ENCODE measurements around the gene CHRD. TPM values are rescaled to one million over a fixed set of nuclear protein-coding genes. Genes with fewer than 3 reads are reported as not detected.
A peak's percentile ranks its signal among the peaks of the same experiment; 100 is the strongest.

CHRD gene
- total RNA-seq, 1 experiment from 2014 or later = not detected

GRCh38 chr3:184336547-184337398, 43.1 kb upstream of the CHRD start:
- TSS peak; percentile 17 for BruUV-seq (replicated peaks)
- peak overlapping the region; percentile 13; the same call in 1 of the 2 replicates for H2AFZ ChIP-seq (ENCODE audit: low read length)
- DNase-seq = peak; percentile 48

GRCh38 chr3:184337399-184337714, 42.5 kb upstream of the CHRD start, which contains the start of gene FAM131A:
Gene FAM131A, plus strand, starts transcription at chr3:184337600. Its CDS starts 31 bp downstream, at chr3:184337631.
- BruUV-seq (replicated peaks) = no TSS peak
- DNase-seq (no peak), ATAC-seq (no peak)
- peaks cover 28% of the 10 kb centered on the region for H3K79me2 ChIP-seq (ENCODE audit: low read length)
- intact Hi-C loops (cut with micrococcal nuclease) = loop anchor here (2.0 kb wide), 1 partner anchor 25 kb away; no protein-coding TSS in a partner anchor
- TF ChIP-seq EZH2phosphoT487 (IDR thresholded peaks at IDR 0.05; ENCODE audit: borderline replicate concordance, low read length) = no peak
- no peak for TF ChIP-seq CTCF (conservative IDR thresholded peaks at IDR 0.05; ENCODE audit: low read depth, low read length)
- TF ChIP-seq EZH2 (IDR thresholded peaks at IDR 0.05; ENCODE audit: low read length, unreplicated experiment) = no peak
- POLR2A ChIA-PET (ENCODE audit: unreplicated experiment) = no interaction called here
- CTCF ChIA-PET = no interaction called here
- H3F3A ChIP-seq (ENCODE audit: low read length, unreplicated experiment) = peaks cover 24% of the 10 kb centered on the region
- H3K27ac ChIP-seq (ENCODE audit: low read length) = peak within 1 kb of the TSS; percentile 95
- peak within 1 kb of the TSS; percentile 89 for H3K9ac ChIP-seq (ENCODE audit: low read length)
- H3K4me1 ChIP-seq (ENCODE audit: insufficient read depth, low read length) = peaks cover 48% of the 10 kb centered on the region
- no peaks in the 10 kb centered on the region for H4K20me1 ChIP-seq (ENCODE audit: low read length)
- peak within 1 kb of the TSS; percentile 98 for H3K4me2 ChIP-seq (ENCODE audit: low read length)
- H3K9me3 ChIP-seq (ENCODE audit: low read length) = no peaks in the 10 kb centered on the region
- H3K27me3 ChIP-seq (ENCODE audit: low read length) = no peaks in the 10 kb centered on the region
- peak within 1 kb of the TSS; percentile 71 for H3K4me3 ChIP-seq (ENCODE audit: low read length)
- H3K9me2 ChIP-seq (replicated peaks; ENCODE audit: low read length) = no peaks in the 10 kb centered on the region
- peaks cover 22% of the 10 kb centered on the region; the same call in 1 of the 2 replicates for H3K36me3 ChIP-seq (ENCODE audit: low read depth, low read length)
- H2AFZ ChIP-seq (ENCODE audit: low read length) = peak within 1 kb of the TSS; percentile 13; the same call in 1 of the 2 replicates

More at GRCh38 chr3:184336547-184337398, 43.1 kb upstream of the CHRD start:
- TF ChIP-seq EZH2 (IDR thresholded peaks at IDR 0.05; ENCODE audit: low read length, unreplicated experiment) = no peak
- Histone ChIP-seq H3K9ac (ENCODE audit: low read length) (peak overlapping the region; percentile 89), H4K20me1 (ENCODE audit: low read length) (no peaks in the 10 kb centered on the region), H3K4me2 (ENCODE audit: low read length) (peak overlapping the region; percentile 98), H3K36me3 (ENCODE audit: low read depth, low read length) (peaks cover 26% of the 10 kb centered on the region), H3K27me3 (ENCODE audit: low read length) (no peaks in the 10 kb centered on the region), H3K4me1 (ENCODE audit: insufficient read depth, low read length) (peaks cover 54% of the 10 kb centered on the region), H3K4me3 (ENCODE audit: low read length) (peak overlapping the region; percentile 71), H3K9me3 (ENCODE audit: low read length) (no peaks in the 10 kb centered on the region), H3K79me2 (ENCODE audit: low read length) (peaks cover 34% of the 10 kb centered on the region), H3K9me2 (replicated peaks; ENCODE audit: low read length) (no peaks in the 10 kb centered on the region), H3F3A (ENCODE audit: low read length, unreplicated experiment) (peaks cover 28% of the 10 kb centered on the region), H3K27ac (ENCODE audit: low read length) (peak overlapping the region; percentile 95)
- ATAC-seq = no peak
- CTCF ChIA-PET = no interaction called here
- POLR2A ChIA-PET (ENCODE audit: unreplicated experiment) = no interaction called here
- intact Hi-C loops (cut with micrococcal nuclease) = loop anchor here (2.0 kb wide), 1 partner anchor 26 kb away; no protein-coding TSS in a partner anchor

- Histone ChIP-seq H3K4me2 (ENCODE audit: low read length) (no peak overlapping the region), H3K4me3 (ENCODE audit: low read length) (no peak overlapping the region), H3K27me3 (ENCODE audit: low read length) (no peaks in the 10 kb centered on the region), H3F3A (ENCODE audit: low read length, unreplicated experiment) (peaks cover 20% of the 10 kb centered on the region), H3K9me3 (ENCODE audit: low read length) (no peaks in the 10 kb centered on the region), H4K20me1 (ENCODE audit: low read length) (no peaks in the 10 kb centered on the region), H2AFZ (ENCODE audit: low read length) (no peak overlapping the region), H3K27ac (ENCODE audit: low read length) (no peak overlapping the region), H3K4me1 (ENCODE audit: insufficient read depth, low read length) (peaks cover 41% of the 10 kb centered on the region), H3K79me2 (ENCODE audit: low read length) (peaks cover 24% of the 10 kb centered on the region), H3K36me3 (ENCODE audit: low read depth, low read length) (peaks cover 16% of the 10 kb centered on the region; the same call in 1 of the 2 replicates), H3K9me2 (replicated peaks; ENCODE audit: low read length) (no peaks in the 10 kb centered on the region), H3K9ac (ENCODE audit: low read length) (no peak overlapping the region)
- DNase-seq (no peak), ATAC-seq (no peak)
- intact Hi-C loops (cut with micrococcal nuclease) = loop anchor here (2.0 kb wide), 1 partner anchor 25 kb away; no protein-coding TSS in a partner anchor
- ChIA-PET CTCF (no interaction called here), POLR2A (ENCODE audit: unreplicated experiment) (no interaction called here)
- BruUV-seq (replicated peaks) = no TSS peak
- no peak for TF ChIP-seq CTCF (conservative IDR thresholded peaks at IDR 0.05; ENCODE audit: low read depth, low read length)
- no peak for TF ChIP-seq EZH2phosphoT487 (IDR thresholded peaks at IDR 0.05; ENCODE audit: borderline replicate concordance, low read length)
- no peak for TF ChIP-seq EZH2 (IDR thresholded peaks at IDR 0.05; ENCODE audit: low read length, unreplicated experiment)
These were observed 41.9 kb upstream of the CHRD start for GRCh38 chr3:184337981-184338380.
